HCT116 (cell line): ENCODE measurements around the gene METTL22. TPM values are rescaled to one million over a fixed set of nuclear protein-coding genes. Genes with fewer than 3 reads are reported as not detected.

Experiments used
- ATAC-seq: fragments of 200-7000 bp; cut with Tn5 transposase; 2 replicates; pipeline ENCODE4 v1.9.1; 2020; ENCODE audit warnings: mild to moderate bottlenecking, moderate library complexity
- Bru-seq: library from RNA; stranded (reverse); fragments of 400-500 nt; gene quantifications from one replicate; lab custom pipeline; 2021; lab: Mats Ljungman, UMichigan
- BruChase-seq, 2 experiments: library from RNA; stranded (reverse); fragments of 400-500 nt; gene quantifications; one replicate each; lab custom pipeline; 2021; lab: Mats Ljungman, UMichigan
- BruUV-seq: library from RNA; stranded (reverse); fragments of 400-500 nt; replicated peaks from 2 replicates; lab custom pipeline; 2021; lab: Mats Ljungman, UMichigan
- CTCF ChIA-PET: fragments of 300-600 bp; sonication (Branson Sonifier 250); formaldehyde crosslinking; loops from one replicate; lab custom pipeline; 2021; ENCODE audit warnings: antibody characterized with exemption; lab: Charles Lee
- POLR2A ChIA-PET: fragments of 300-600, 350-600 bp; sonication (Branson Sonifier 250); formaldehyde crosslinking; loops from one replicate; lab custom pipeline; 2021; ENCODE audit warnings: antibody characterized with exemption; lab: Charles Lee
- RAD21 ChIA-PET, 2 experiments: fragments of 300-600 bp; sonication (Branson Sonifier 250); formaldehyde crosslinking; loops; one replicate each; lab custom pipeline; 2023; ENCODE audit warnings: low total read pairs in 2 of 2; ENCODE audit not compliant: uncharacterized antibody in 2 of 2, unreplicated experiment in 2 of 2, low non-redundant PET in 1 of 2; lab: Charles Lee
- DNase-seq: peaks from one replicate; pipeline ENCODE4 v3.0.0-alpha.2; 2010; ENCODE audit warnings: low read depth, low spot score
- H2AFZ ChIP-seq: fragments of 200-600 bp; shearing (Covaris generic), sonication (generic); 2 replicates; pipeline ENCODE4 v1.6.1; 2017; ENCODE audit warnings: low read depth, mixed run types, mixed read lengths, antibody characterized with exemption, low read length; ENCODE audit not compliant: poor library complexity, severe bottlenecking
- H3K27ac ChIP-seq: 2 replicates; pipeline ENCODE4 v1.5.1; 2012; ENCODE audit warnings: low read depth, low read length
- H3K27me3 ChIP-seq: fragments of 200-600 bp; sonication (generic); 2 replicates; pipeline ENCODE4 v1.6.1; 2016; ENCODE audit warnings: mixed run types, low read length, mixed read lengths; ENCODE audit not compliant: insufficient read depth
- H3K36me3 ChIP-seq, 2 experiments: fragments of 200-500 bp in 1 of 2; fragments of 200-600 bp in 1 of 2; sonication (Bioruptor generic) in 1 of 2; sonication (generic) in 1 of 2; 2 replicates each; pipeline versions ENCODE4 v1.5.1 to v1.6.1; 2014 to 2016; ENCODE audit warnings: low read length in 2 of 2, inconsistent platforms in 1 of 2, mixed read lengths in 1 of 2, mixed run types in 1 of 2; ENCODE audit not compliant: insufficient read depth in 2 of 2, control insufficient read depth in 1 of 2
- H3K4me1 ChIP-seq, 2 experiments: fragments of 200-600 bp in 1 of 2; sonication (generic) in 1 of 2; 2 replicates each; pipeline versions ENCODE4 v1.5.1 to v1.6.1; 2012 to 2017; ENCODE audit warnings: low read length in 2 of 2, inconsistent platforms in 1 of 2, mild to moderate bottlenecking in 1 of 2, mixed read lengths in 1 of 2, mixed run types in 1 of 2, moderate library complexity in 1 of 2; ENCODE audit not compliant: insufficient read depth in 2 of 2, control insufficient read depth in 1 of 2
- H3K4me2 ChIP-seq: fragments of 200-600 bp; sonication (generic); 2 replicates; pipeline ENCODE4 v1.6.1; 2017; ENCODE audit warnings: mixed run types, low read length, mixed read lengths
- H3K4me3 ChIP-seq, 2 experiments: fragments of 200-600 bp in 1 of 2; sonication (generic) in 1 of 2; replicated peaks in 1 of 2; 2 replicates each; pipeline ENCODE4 v1.5.1; 2011 to 2016; ENCODE audit warnings: low read length in 2 of 2, control low read depth in 1 of 2, low read depth in 1 of 2, mild to moderate bottlenecking in 1 of 2, mixed read lengths in 1 of 2, mixed run types in 1 of 2
- H3K79me2 ChIP-seq: fragments of 200-600 bp; sonication (generic); 2 replicates; pipeline ENCODE4 v1.6.1; 2017; ENCODE audit warnings: mild to moderate bottlenecking, mixed run types, low read length, moderate library complexity, mixed read lengths; ENCODE audit not compliant: insufficient read depth
- H3K9ac ChIP-seq: fragments of 200-600 bp; sonication (generic); 2 replicates; pipeline ENCODE4 v1.6.1; 2016; ENCODE audit warnings: low read length, mixed read lengths
- H3K9me2 ChIP-seq: fragments of 200-600 bp; sonication (generic), shearing (Covaris generic); 2 replicates; pipeline ENCODE4 v1.6.1; 2017; ENCODE audit warnings: mixed run types, mild to moderate bottlenecking, moderate library complexity; ENCODE audit not compliant: insufficient read depth
- H3K9me3 ChIP-seq, 2 experiments: fragments of 200-500 bp in 1 of 2; fragments of 200-600 bp in 1 of 2; sonication (Bioruptor generic) in 1 of 2; sonication (generic) in 1 of 2; 2 replicates each; pipeline ENCODE4 v1.6.1; 2014 to 2017; ENCODE audit warnings: low read length in 2 of 2, mixed read lengths in 2 of 2, inconsistent platforms in 1 of 2, low read depth in 1 of 2, mild to moderate bottlenecking in 1 of 2, mixed run types in 1 of 2, moderate library complexity in 1 of 2; ENCODE audit not compliant: control insufficient read depth in 1 of 2, insufficient read depth in 1 of 2
- H4K20me1 ChIP-seq: fragments of 200-600 bp; sonication (generic), shearing (Covaris generic); 2 replicates; pipeline ENCODE4 v1.6.1; 2017; ENCODE audit warnings: mixed run types, mild to moderate bottlenecking, moderate library complexity; ENCODE audit not compliant: insufficient read depth
- EGR1 ChIP-seq: IDR thresholded peaks from 2 replicates; pipeline ENCODE4 v1.6.1; 2012; ENCODE audit warnings: low read depth
- EZH2phosphoT487 ChIP-seq: fragments of 200-600 bp; IDR thresholded peaks from 2 replicates; pipeline ENCODE4 v1.6.1; 2018; ENCODE audit warnings: antibody characterized with exemption, borderline replicate concordance
- POLR2A ChIP-seq: IDR thresholded peaks from 2 replicates; pipeline ENCODE4 v1.7.0; 2011; ENCODE audit warnings: borderline replicate concordance; ENCODE audit not compliant: insufficient read depth, insufficient read length; ENCODE audit errors: extremely low read depth
- POLR2AphosphoS5 ChIP-seq: IDR thresholded peaks from 2 replicates; pipeline ENCODE4 v1.6.1; 2011; ENCODE audit warnings: mild to moderate bottlenecking, low read depth, low read length, moderate library complexity
- SIN3A ChIP-seq: IDR thresholded peaks from 2 replicates; pipeline ENCODE4 v1.6.1; 2012; ENCODE audit warnings: low read depth
- YY1 ChIP-seq: IDR thresholded peaks from 2 replicates; pipeline ENCODE4 v1.6.1; 2011; ENCODE audit warnings: low read length, low read depth, moderate library complexity, mild to moderate bottlenecking; ENCODE audit not compliant: insufficient replicate concordance; ENCODE audit errors: extremely low read depth
- ZBTB33 ChIP-seq: IDR thresholded peaks from 2 replicates; pipeline ENCODE4 v1.6.1; 2011; ENCODE audit warnings: mild to moderate bottlenecking, low read length, moderate library complexity; ENCODE audit not compliant: insufficient replicate concordance; ENCODE audit errors: extremely low read depth
- ZFX ChIP-seq: fragments of 450-650 bp; IDR thresholded peaks from 2 replicates; pipeline ENCODE4 v1.6.1; 2017
- intact Hi-C: fragments of 100-400 bp; cut with micrococcal nuclease; formaldehyde crosslinking; loops from 2 replicates; pipeline ENCODE4 v1.10.0; 2022
- long read RNA-seq: library from polyadenylated mRNA; unstranded; transcript quantifications from one replicate; pipeline ENCODE4 v2.0.0, GENCODE V29; 2021; ENCODE audit not compliant: unreplicated experiment
- polyA plus RNA-seq: library from polyadenylated mRNA; unstranded; fragments of >200 nt; gene quantifications from 2 replicates; pipeline ENCODE4 v1.2.1, GENCODE V29; 2012; ENCODE audit warnings: missing spikeins
- total RNA-seq: library from RNA; stranded (reverse); gene quantifications from one replicate; pipeline ENCODE4 v1.2.1, GENCODE V29; 2021; ENCODE audit not compliant: unreplicated experiment

The METTL22 gene
- 33.3 TPM for total RNA-seq
- polyA plus RNA-seq, result 24.9 and 27.6 TPM in 2 replicates
- Bru-seq, nascent RNA, result percentile 71 among the genes with signal in this experiment
- percentile 68 among the genes with signal in this experiment for BruChase-seq, experiment 1, labeled RNA remaining after a 6-hour chase
- percentile 71 among the genes with signal in this experiment for BruChase-seq, experiment 2, labeled RNA remaining after a 2-hour chase
- long read RNA-seq, full-length matches to known transcripts, result 12 of 34 reads
- long read RNA-seq, partial matches to known transcripts, result 8 of 34 reads
- long read RNA-seq, other reads (novel, unspliced or antisense), result 14 of 34 reads

DNA sequence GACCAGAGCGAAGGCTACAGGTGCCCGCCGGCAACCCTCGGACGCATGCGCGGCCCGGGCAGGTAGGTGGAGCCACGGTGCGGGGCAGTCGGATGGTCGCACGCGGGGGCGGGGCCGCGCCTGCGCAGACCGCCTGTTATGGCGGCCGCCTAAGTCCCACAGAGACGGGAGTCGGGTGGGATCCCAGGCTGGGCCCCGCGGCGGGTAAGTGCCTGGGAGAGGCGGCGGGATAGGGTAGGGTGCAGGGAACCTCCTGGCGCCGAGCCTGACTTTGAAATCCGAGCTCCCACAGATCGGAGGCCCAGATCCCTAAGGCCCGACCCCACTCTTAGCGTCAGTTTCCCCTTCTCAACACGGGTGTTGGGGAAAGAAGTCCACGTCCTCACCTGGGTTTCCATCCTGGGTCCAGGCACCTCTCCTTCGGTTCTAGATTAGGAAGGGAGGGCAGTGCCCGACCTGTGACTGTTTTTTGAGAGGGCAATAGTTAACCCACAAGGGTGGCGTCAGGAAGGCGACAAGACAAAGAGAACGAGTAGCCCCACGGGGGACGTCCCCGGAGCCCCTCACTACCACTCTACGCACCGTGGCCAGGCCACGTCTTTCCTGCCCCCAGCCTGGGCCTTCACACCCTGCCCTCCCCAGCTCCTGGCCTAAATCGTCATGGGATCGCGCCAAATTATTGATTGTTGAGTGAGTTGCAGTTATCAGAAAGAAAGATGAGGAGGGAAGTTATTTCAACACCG, at the start of gene METTL22:
TSS of gene METTL22 (plus strand) at position 127 of the 743 bp plus-strand sequence. CDS start 3,968 bp downstream, outside the sequence.
- Histone ChIP-seq H3K9me2 (no peaks in the 10 kb centered on the region), H3K9ac (peak within 1 kb of the TSS; percentile 83), H3K27ac (peak within 1 kb of the TSS; percentile 65), H3K4me1 (peaks cover 7 to 17% of the 10 kb centered on the region in 2 experiments; a peak in 3 of 4 replicates), H3K4me3 (peak within 1 kb of the TSS; percentile 79 to 100), H2AFZ (peak within 1 kb of the TSS; percentile 83), H3K4me2 (peak within 1 kb of the TSS; percentile 70), H3K79me2 (peaks cover 44% of the 10 kb centered on the region), H3K9me3 (no peaks in the 10 kb centered on the region), H3K27me3 (no peaks in the 10 kb centered on the region), H3K36me3 (peaks cover 7 to 8% of the 10 kb centered on the region in 2 experiments; a peak in 3 of 4 replicates), H4K20me1 (no peaks in the 10 kb centered on the region)
- peak; percentile 69 for DNase-seq
- TSS peak; percentile 65 for BruUV-seq
- TF ChIP-seq EZH2phosphoT487, result no peak
- TF ChIP-seq ZFX, result peak; percentile 73
- peak; percentile 88 for TF ChIP-seq EGR1
- peak; percentile 91 for TF ChIP-seq POLR2AphosphoS5
- TF ChIP-seq YY1, result peak; percentile 89
- 0 out of 2 replicates have a peak, but pooled peaks have one; percentile 34 for TF ChIP-seq SIN3A
- TF ChIP-seq POLR2A, result peak; percentile 71
- TF ChIP-seq ZBTB33, result no peak
- intact Hi-C loops, result no loop called here
- CTCF ChIA-PET, result no interaction called here
- ATAC-seq, result peak; percentile 96
- POLR2A ChIA-PET, result no interaction called here
- RAD21 ChIA-PET, result no interaction called here
